Dedifferentiated amniotic fluid mesenchymal stem cell (primary cell): ENCODE results near the gene TBL1X.

ENCODE experiments used
- DNase-seq: peaks from one replicate; pipeline ENCODE4 v3.0.0-alpha.2; 2016; ENCODE audit errors: extremely low spot score

The TBL1X gene

DNA sequence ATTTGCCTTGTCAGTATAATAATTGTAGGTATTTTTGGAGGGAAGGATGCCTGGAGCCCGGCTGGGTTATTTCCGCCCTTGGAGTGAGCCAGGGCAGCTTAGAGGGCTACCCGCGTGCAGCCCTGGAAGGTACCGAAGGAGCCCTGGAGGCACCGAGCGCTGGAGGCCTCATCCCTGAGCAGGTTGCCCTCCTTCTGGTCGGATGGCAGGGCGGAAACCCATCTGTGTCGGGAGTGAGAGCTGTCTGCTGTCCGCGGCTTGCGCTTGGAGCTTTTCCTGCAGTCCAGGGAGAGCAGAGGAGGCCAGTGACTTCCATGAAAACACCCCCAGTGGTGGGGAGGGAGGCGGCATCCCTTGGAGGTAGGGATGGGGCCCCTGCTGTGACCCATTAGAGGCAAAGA lies 122.1 kb downstream of the TBL1X start:
- no peak for DNase-seq

DNA sequence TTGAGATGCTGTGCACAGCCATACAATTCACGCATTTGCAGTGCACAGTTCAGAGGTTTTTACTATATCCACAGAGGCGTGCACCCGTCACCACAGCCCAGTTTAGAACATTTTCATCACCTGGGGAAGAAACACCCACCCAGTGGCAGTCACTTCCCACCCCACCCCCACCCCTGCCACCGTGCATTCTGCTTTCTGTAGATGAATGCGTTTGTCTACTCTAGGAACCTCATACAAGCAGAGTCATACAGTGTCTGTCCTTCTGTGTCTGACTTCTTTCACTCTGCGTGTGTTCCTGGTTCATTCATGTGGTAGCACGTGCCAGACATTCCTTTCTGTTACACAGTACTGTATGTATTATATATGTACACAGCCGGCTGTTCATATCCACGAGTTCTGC lies 122.8 kb downstream of the TBL1X start:
- no peak for DNase-seq

DNA sequence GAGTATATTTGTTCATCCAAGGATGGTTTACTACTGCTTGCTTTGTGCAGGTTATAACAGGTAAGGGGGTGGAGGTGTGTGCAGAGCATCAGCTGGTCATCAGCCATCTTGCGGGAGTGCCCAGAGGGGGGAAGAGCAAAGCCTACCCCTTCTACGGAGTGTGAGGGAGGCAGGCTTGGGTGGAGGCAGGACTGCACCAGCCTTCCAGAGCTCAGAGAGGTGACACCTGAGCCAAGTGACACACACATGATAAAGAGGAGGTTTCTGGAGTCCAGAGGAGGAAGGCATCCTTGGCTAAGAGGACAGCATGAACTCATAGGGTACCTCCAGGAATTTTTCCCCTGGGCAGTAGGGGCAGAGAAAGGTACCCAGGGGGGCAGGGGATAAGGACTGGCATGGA lies 126.6 kb downstream of the TBL1X start:
- no peak for DNase-seq

DNA sequence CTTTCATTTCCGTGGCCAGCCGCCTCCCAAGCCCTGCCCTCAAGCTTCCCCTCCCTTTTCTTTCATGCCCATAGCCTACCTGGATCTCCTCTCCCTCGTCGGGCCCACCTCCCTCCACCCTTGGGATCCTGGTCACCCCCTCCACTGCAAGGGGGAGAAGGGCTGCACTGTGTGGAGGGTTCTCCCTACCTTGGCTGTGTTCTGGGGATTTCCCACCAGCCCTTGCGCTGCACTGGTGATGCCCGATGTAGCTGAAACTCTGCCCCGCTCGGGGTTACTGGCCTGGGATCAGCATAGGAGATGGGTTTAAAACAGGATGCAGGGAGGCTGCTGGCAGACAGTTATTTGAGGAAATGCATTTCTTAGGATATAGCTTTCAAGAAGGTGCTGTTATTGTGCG lies 128.9 kb downstream of the TBL1X start:
- DNase-seq = no peak

DNA sequence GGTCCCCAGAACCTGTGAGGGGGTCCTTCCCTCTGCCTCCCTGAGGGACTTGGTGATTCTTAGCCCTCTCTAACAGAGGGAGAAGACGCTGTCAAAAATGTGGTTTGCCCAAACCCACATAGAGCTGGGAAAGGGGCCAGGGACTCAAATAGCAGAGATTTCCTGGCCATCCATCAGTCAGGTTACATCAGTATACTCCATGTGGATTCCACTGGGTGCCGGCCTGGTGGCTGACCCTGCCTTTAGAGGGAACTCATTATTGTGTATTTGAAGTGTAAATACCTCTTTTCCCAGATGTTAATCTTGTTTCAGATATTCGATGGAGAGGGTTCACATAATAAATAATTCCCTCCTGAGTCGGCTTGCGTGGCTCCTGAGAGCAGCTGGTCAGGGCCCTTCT lies 130.3 kb downstream of the TBL1X start:
- DNase-seq = no peak

DNA sequence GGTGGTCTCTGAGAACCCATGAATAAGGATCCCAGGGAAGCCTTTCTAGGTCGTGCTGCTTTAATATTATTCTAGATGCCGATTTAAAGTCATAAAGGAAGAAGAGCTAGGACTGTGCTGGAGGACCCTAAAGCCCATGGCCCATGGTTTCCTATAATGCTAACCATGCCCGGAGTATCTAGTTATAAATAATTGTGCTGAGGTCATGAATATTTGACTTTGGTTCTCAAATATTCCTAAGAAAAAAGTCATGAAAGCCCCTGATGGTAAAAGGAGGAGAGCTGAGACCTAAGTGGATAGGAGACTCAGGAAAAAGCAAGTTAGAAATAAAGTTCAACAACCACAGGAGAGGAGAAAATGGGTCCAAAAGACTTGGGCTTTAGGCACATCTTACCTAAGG lies 132.0 kb downstream of the TBL1X start:
- no peak for DNase-seq

DNA sequence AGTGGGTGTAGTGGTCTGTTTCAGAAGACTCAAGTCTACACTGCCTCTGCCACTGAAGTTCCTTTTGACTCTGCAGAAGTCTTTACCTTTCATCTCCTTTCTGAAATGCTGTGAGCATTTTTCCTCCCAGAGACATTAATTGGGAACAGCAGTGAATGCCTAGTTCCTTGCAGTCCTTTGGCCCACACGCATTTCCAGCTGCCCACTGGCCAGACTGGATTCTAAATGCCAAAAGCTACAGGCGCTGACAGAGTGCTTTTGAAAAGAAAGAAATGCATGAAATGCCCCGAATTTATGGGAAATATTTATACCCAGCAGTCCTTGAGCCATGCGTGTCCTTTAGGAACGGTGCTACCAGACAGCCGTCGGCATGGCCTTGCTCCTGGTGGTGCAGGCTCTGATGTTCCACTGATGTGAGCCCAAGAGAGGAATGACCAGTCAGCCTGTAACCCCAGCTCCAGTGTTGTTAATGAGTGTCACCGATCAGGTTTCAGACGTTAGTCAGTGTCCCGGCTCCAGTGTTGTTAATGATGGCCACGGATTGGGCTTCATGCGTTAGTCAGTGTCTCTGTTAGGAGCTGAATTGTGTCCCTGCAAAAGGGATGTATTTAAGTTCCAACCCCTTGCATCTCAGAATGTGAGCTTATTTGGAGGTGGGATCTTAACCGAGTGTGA lies 132.6 kb downstream of the TBL1X start:
- DNase-seq = no peak

DNA sequence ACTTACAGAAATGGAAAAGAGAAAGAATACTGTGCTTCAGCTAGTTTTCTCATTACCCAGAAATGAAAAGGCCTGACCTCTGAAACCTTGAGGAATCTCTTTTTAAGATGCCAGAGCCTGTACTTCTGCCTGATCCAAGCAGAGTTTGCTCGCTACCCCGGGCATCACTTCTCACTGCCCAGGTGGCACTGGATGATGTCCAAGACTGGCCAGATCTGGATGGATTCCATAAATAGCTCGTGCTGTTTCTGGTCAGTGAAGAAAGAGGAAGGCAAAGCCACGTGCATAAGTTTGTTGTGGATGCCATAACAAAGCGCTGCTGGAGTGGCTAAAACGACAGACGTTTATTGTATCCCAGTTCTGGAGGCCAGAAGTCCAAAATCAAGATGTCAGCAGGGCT lies 133.5 kb downstream of the TBL1X start:
- DNase-seq = no peak

DNA sequence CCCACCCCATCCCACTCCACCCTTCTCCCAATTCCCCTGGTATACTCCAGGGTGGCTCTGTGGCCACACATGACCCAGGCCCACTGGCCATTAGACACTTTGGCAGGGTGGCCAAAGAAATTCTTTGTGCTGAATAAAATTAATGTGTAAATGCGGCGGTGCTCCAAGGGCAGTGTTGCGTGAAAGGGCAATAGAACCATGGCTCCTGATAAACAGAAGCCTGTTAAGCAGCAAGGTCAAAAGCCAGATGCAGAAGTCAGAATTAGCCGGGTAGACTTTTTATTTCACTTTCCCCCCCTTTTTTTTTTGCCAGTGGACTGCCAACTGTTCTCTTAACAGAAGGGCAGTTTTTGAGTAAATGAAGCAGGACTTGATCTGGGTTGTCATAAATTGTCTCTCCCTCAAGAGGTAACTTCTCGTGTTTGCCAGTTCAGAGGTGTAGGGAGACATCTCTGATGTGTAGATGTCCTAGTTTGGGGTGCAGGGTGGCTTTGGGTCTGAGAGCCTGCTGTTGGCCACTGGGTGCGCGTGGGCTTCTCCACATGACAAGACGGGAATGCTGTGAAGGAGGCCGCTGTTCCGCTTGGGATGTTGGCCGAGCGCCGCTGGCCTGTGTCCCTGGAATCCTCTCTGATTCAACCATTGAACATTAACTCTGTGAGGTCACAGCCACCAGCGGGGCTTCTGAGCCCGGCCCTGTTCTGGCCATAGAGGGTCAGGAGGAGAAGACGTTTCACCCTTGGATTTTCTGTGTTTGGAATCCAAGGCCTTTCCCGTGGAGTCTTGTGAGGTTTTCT lies 139.5 kb downstream of the TBL1X start:
- no peak for DNase-seq

DNA sequence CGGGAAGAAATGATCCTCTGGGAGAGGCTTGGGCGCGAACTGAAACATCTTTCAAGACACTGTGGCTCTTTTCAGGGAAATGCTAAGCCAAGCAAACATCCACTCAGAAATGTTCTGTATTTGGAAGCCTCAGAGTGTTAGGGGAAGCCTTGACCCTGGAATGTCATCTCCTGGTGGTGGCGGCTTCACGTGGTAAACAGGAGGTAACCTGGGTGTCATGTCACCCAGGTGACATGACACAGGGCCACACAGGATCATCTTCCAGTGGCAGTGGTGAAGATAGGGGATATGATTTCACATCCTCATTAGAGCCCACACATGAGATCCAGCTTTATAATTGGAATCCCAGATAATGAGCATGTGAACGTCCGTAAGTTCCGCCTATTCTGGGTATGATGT lies 140.0 kb downstream of the TBL1X start:
- DNase-seq = no peak

DNA sequence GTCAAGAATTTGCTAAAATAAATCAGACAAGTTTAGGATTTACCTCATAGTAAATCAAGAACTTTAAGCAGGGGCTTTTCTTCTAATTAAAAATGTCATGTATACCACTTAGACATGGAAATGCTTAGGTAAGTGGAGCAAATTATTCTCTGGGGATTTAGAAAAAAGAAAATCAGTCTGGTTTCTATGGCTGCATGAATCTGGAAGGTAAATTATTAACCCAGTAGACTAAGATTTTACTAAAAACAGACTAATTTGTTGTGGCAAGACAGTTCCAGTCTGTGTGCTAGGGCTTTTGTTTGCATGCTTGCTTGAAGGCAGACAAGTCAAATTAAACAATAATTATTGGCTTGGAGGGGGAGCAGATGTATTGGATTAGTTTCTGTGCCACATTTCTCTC lies 140.6 kb downstream of the TBL1X start:
- no peak for DNase-seq

DNA sequence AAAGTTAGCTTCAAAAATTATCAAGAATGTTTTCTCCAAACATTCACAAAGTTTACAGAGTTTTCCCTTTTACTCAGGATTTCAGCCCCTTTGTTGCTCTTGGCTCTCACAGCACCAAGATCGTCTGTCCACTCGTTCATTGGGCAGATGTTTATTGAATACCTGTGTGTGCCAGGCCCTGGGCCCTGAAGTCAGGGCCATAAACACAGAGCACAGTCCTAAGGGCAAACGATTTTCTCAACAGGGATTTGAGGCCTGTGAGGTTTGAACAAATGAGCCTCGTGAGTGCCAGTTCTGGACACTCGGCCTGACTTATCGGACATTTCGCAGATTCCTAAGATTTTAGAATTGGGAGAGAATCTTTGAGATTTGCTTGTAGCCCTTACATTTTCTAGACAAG lies 142.1 kb downstream of the TBL1X start:
- DNase-seq = no peak

DNA sequence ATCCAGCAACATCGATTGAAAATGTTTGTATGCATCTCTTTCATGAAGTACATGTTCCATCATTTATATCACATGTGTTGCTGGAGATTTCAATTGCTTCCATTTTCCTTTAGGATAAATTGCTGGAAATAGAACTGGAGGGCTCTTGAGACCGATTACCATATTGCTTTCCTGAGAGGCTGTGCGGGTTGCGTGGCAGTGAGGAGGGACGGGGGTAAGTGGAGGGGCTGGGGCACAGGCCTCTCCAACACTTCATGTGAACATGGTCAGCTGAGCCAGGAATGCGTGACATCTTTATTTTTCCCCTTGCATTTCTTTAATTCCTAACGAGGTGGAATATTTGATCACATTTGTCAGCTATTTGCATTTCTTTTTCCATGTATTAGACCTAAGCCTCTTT lies 144.6 kb downstream of the TBL1X start:
- no peak for DNase-seq

DNA sequence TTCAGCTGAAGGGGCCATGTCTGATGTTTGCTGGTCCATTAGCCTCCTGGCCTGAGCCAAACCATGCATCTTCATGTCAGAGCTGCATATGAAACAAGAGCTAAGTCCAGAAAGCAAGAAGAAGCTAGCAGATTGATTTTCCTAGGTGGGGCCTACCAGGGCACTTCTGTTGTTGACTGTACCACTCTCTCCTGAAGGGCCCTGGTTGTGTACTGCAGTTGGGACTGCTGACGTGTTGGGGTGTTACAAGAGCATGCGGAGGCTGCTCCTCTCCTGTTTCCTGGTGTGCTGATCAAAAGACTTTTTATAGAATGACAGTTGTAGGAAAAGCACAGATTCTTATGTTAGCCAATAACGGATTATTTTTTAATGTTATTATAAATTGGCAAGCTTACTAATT lies 145.1 kb downstream of the TBL1X start:
- no peak for DNase-seq

DNA sequence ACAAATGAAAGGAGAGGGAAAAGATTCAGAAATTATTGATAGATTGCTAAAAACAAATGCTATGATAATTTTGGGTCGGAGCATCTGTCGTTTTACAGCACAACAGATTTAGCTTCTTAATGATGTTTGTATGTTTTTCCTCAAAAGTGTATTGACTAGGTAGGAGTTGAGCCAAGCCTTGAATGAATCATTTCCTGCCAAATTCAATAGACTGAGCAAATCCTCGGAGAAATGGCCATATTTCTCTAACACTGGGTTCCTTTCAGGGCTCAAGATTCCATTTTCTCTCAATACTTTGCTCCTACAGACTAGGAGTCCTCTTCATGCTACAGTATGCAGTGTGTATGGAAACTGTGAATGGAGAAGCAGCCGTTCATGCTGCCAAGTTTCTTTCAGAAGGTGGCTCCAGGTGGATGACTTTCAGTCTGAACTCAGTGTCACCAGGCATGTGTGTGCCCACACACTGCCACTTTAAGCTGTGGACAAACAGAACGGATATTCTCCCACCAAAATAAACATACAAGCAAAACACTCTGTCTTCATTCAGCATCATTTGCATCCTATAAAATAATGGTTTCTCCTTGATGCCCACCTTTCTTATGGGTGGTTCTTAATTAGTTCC lies 146.0 kb downstream of the TBL1X start:
- no peak for DNase-seq

DNA sequence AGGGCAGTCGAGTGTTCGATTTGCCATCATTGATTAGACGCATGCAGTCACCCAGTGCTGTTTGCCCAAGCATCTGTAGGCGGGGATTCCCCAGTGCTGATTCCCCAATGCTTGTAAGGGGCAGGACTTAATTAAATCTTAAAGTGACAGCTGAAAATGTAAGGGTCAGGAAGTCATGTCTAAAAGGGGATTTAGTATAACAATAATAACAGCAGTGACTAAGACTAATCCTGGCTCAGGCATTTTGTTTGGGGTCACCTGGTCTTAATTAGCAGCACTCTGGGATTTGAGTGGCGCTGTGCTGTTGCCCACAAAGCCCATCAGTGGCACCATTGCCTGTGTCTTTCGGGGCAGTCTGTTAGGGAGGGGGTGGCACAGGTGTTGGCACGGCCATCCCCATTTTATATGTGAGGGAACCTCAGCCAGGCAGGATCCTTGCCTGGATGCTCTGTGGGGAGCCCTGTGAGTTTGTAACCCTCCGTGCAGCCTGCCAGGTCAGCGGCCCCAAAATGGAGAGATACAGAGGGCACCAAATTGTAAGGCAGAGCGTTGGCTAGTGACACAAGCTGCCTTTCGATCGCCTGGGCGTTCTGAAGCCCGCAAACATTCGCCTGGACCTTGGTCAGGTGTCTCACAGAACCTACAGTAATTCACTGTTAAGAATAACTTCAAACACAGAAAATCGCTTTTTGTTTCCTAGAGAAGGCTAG lies 146.7 kb downstream of the TBL1X start:
- no peak for DNase-seq

DNA sequence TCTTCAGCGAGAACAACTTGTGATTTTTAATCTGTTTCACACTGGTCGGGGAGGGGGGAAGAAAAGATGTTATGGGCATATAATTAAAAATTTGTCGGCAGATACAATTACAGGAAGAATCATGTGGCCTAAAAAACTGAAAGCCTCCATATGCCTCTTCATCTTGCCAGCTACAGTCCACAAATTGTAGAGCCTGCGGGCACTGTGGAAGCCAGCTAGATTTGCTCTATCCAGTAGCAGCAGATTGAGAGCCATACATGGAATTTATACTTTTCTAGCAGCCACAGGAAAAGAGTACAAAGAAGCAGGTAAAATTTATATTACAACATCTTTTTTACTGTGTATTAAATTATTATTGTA lies 147.3 kb downstream of the TBL1X start:
- DNase-seq = no peak

DNA sequence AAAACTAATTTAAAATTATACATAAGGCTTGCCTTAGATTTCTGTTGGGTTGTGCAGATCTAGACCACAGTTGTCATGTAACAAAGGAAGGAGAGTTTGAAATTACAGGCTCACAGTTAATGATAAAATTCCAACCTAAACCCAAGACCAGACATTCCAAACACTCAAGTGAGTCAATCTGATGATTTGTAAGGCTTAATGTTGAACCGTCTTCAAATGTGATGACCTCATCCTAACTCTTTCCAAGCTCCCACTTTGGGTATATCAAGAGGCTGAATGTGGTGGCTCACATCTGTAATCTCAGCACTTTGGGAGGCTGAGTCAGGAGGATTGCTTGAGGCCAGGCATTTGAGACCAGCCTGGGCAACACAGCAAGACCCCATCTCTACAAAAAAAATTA lies 149.2 kb downstream of the TBL1X start:
- DNase-seq = no peak

DNA sequence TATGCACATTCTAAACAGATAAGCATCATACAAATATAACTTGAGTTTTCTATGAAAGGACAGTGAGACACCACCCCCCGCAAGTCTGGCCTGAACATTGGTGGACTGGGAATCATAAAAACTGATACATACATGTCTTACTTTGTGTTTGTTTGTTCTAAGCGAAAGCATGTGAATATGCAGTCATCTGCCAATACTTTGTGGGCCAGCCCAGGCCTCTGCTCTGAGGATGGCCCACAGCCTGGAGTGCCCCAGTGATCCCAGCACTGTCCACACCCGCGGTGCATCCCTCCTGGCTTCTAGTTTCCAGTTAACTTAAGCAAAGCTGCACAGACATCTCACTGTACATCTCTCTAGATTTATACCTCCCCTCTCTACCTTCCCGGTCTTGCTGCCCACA lies 154.3 kb downstream of the TBL1X start:
- no peak for DNase-seq

DNA sequence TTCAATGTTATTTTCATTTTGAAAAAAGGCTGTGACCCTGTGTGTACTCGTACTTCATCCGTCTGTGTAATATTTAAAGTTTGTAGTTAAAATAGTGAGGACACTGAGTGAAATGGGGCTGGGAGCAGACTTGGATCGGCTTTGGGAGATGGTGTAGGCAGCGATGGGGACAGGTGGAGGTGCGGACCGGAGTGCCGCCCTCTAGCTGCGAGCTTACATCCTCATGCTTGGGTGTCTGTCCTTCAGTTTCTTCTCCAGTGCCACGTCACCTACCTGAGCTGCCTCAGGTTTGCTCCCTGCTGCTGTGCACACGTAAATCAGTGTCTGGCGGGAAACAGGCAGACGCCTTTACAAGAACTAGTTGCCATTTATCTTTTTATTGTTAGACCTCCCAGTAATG lies 154.7 kb downstream of the TBL1X start:
- DNase-seq = no peak

DNA sequence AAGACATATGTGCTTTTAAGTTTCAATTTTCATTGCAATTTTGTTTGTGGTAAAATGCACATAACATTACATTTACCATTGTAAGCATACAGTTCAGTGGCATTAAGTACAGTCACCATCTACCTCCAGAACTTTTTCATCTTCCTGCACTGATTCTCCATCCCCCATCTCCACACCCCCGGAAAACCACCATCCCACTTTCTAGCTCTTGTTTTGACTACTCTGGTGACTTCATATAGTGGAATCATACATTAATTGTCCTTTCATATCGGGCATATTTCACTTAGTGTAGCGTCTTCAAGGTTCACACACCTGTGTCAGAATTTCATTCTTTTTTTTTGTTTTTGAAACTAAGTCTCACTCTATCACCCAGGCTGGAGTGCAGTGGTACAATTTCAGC lies 157.3 kb downstream of the TBL1X start:
- DNase-seq = no peak

DNA sequence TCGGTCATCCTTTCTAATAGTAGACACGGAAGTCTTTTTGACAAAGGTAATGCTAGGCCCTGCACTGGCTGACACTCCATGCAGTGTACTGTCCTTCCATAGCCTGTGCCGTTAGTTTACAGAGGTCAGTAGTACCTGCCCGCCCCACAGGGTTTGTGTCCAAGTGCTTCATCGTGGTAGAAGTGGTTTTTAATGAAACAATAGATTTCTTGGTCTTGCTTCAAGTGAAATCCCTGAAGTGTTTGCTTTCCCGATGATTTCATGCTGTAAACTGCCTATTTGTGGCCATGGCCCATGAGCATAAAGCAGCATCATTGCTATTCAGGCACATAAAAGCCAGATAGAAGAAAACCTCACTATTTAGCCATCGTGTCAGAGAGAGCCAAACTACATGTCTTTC lies 161.5 kb downstream of the TBL1X start:
- no peak for DNase-seq

DNA sequence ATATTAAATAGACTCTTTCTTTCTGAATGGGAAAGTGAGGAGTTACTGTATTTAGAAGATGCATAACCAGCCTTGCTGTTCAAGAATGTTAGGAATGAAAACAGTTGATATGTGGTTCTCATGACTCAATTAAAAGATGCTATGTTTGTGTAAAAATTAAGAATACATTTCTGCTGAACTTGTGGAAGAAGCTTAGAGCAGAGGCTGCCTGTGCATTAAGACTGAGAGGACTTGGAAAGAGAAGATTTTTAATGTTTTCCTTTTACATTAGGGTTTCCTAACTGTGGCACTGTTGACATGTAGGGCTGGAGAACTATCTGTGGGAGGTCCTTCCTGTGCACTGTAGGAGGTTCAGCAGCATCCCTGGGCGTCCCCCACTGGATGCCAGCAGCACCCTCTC lies 163.1 kb downstream of the TBL1X start:
- no peak for DNase-seq
